HepG2 (cell line): ENCODE data around the gene PCSK6. TPM values are rescaled to one million over a fixed set of nuclear protein-coding genes. Genes with fewer than 3 reads are reported as not detected.

Experiments
- FLYWCH1 ChIP-seq: sonication (generic); formaldehyde crosslinking; IDR thresholded peaks from 2 replicates; pipeline ENCODE4 v1.8.1; 2023; ENCODE audit warnings: mild to moderate bottlenecking, missing genetic modification reagents
- FUBP1 ChIP-seq: sonication (generic); formaldehyde crosslinking; IDR thresholded peaks from 2 replicates; pipeline ENCODE4 v1.5.1; 2020; ENCODE audit warnings: missing genetic modification reagents, mild to moderate bottlenecking, borderline replicate concordance
- MED1 ChIP-seq: sonication (generic); formaldehyde crosslinking; IDR thresholded peaks from 2 replicates; pipeline ENCODE4 v1.4.0; 2020; ENCODE audit warnings: missing genetic modification reagents
- PCBP1 ChIP-seq: fragments of 200-400 bp; formaldehyde crosslinking; IDR thresholded peaks from 2 replicates; pipeline ENCODE4 v1.6.1; 2017; ENCODE audit warnings: mild to moderate bottlenecking, low read depth, low read length, borderline replicate concordance
- RBM22 ChIP-seq: fragments of 200-400 bp; formaldehyde crosslinking; optimal IDR thresholded peaks from 2 replicates; pipeline ENCODE3; 2017; ENCODE audit warnings: mild to moderate bottlenecking, low read length, moderate library complexity
- RBM39 ChIP-seq: fragments of 200-400 bp; formaldehyde crosslinking; IDR thresholded peaks from one replicate; pipeline ENCODE4 v1.6.1; 2018; ENCODE audit warnings: antibody characterized with exemption, mild to moderate bottlenecking, low read depth, low read length; ENCODE audit not compliant: poor library complexity, severe bottlenecking
- SIN3B ChIP-seq: fragments of 150-350 bp; IDR thresholded peaks from 2 replicates; pipeline ENCODE4 v1.6.1; 2014; ENCODE audit warnings: low read length
- SMAD1 ChIP-seq: sonication (generic); formaldehyde crosslinking; IDR thresholded peaks from 2 replicates; pipeline ENCODE4 v1.4.0; 2020; ENCODE audit warnings: missing genetic modification reagents, low read depth, mild to moderate bottlenecking, borderline replicate concordance
- SP4 ChIP-seq: sonication (generic); formaldehyde crosslinking; IDR thresholded peaks from 2 replicates; pipeline ENCODE4 v1.8.1; 2023; ENCODE audit warnings: mild to moderate bottlenecking, missing genetic modification reagents
- TEAD2 ChIP-seq: sonication (generic); formaldehyde crosslinking; IDR thresholded peaks from 2 replicates; pipeline ENCODE4 v1.9.0; 2021; ENCODE audit warnings: missing genetic modification reagents
- TEAD3 ChIP-seq: optimal IDR thresholded peaks from 2 replicates; pipeline ENCODE3; 2016; ENCODE audit warnings: borderline replicate concordance
- TFDP2 ChIP-seq: sonication (generic); formaldehyde crosslinking; IDR thresholded peaks from 2 replicates; pipeline ENCODE4 v1.4.0; 2020; ENCODE audit warnings: missing genetic modification reagents
- YY1 ChIP-seq: IDR thresholded peaks from 2 replicates; pipeline ENCODE4 v1.6.1; 2011; ENCODE audit warnings: low read length, low read depth, moderate library complexity, mild to moderate bottlenecking; ENCODE audit not compliant: insufficient read depth, insufficient replicate concordance
- ZFP62 ChIP-seq: sonication (generic); formaldehyde crosslinking; IDR thresholded peaks from 2 replicates; pipeline ENCODE4 v1.4.0; 2020; ENCODE audit warnings: missing genetic modification reagents
- ZMAT3 ChIP-seq: sonication (generic); formaldehyde crosslinking; conservative IDR thresholded peaks from 2 replicates; pipeline ENCODE4 v1.7.0; 2021; ENCODE audit warnings: missing genetic modification reagents
- ZNF121 ChIP-seq: sonication (generic); formaldehyde crosslinking; IDR thresholded peaks from 2 replicates; pipeline ENCODE4 v1.5.0; 2020; ENCODE audit warnings: mild to moderate bottlenecking, missing genetic modification reagents
- ZNF432 ChIP-seq: sonication (generic); formaldehyde crosslinking; IDR thresholded peaks from 2 replicates; pipeline ENCODE4 v1.5.0; 2020; ENCODE audit warnings: missing genetic modification reagents, mild to moderate bottlenecking, borderline replicate concordance
- ZNF441 ChIP-seq: sonication (generic); formaldehyde crosslinking; IDR thresholded peaks from 2 replicates; pipeline ENCODE4 v1.7.0; 2021; ENCODE audit warnings: missing genetic modification reagents, borderline replicate concordance
- ZNF574 ChIP-seq: sonication (generic); formaldehyde crosslinking; IDR thresholded peaks from 2 replicates; pipeline ENCODE4 v1.4.0; 2020; ENCODE audit warnings: missing genetic modification reagents
- ZNF607 ChIP-seq: sonication (generic); formaldehyde crosslinking; IDR thresholded peaks from 2 replicates; pipeline ENCODE4 v1.5.1; 2020; ENCODE audit warnings: missing genetic modification reagents, mild to moderate bottlenecking, borderline replicate concordance
- polyA plus RNA-seq, 8 experiments: library from polyadenylated mRNA; depleted of rRNA in 3 of 8; stranded (reverse) in 7 of 8; unstranded in 1 of 8; fragments of >200 nt; fragmentation: Illumina TruSeq in 4 of 8; extraction: Trizol in 4 of 8; gene quantifications; 2 replicates each; pipeline versions ENCODE4 v1.2.1 to v1.2.3, GENCODE V29; 2011 to 2016; ENCODE audit warnings: low read depth in 4 of 8, missing spikeins in 1 of 8, mixed read lengths in 1 of 8; ENCODE audit not compliant: insufficient read depth in 1 of 8
- total RNA-seq, 5 experiments: library from RNA; depleted of rRNA; stranded (reverse); fragments of >200 nt; fragmentation: Illumina TruSeq; extraction: Trizol; gene quantifications; 2 replicates each; pipeline ENCODE4 v1.2.3, GENCODE V29; 2016; ENCODE audit warnings: low read depth in 1 of 5
- TF ChIP-seq, protein P1 (sequence below): sonication (generic); formaldehyde crosslinking; IDR thresholded peaks from 2 replicates; pipeline ENCODE4 v1.8.1; 2022; ENCODE audit warnings: low read depth, mild to moderate bottlenecking, missing genetic modification reagents

PCSK6 gene
- total and polyA plus RNA-seq, 2 of the 13 experiments (the other 11 are each of a cell fraction or from before 2014, with no cell fraction given), result 56.5 to 155 TPM

DNA sequence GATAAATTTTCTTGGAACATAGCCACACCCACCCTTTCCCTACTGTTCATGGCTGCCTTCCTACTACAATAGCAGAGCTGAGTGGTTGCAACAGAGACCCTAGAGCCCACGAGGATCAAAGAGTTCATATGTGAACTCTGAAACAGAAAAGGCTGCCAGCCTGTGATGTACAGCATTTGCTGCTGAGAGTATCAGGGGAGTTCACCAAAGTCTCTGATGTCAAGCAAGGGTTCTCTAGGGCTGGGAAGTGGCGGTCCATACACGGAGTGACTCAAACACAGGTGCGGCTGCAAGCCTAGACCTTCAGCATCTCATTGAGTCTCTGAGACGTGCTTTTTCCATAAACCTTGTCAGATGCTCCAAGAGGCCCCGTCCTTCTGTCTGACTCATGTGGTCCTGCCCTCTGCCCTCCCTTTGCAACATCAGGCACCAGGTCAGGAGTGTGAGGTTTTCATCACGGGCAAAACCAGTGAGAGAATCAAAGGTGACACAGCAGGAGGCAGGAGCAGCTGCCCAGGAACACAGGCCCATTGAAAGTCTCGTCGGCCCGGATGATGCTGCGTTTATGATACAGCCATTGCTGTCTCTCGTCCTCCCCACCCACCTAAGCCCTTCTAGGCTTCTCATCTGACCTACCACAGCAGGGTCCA is 42.9 kb downstream of the PCSK6 start (continued):
- TF ChIP-seq RBM22 (peak; percentile 26), ZMAT3 (no peak), ZNF121 (CRISPR knock-in tag) (no peak), SMAD1 (CRISPR knock-in tag) (no peak), ZNF574 (CRISPR knock-in tag) (no peak), SIN3B (no peak), TEAD2 (no peak), ZNF607 (CRISPR knock-in tag) (no peak), FLYWCH1 (CRISPR knock-in tag) (no peak), ZNF441 (CRISPR knock-in tag) (no peak), RBM39 (no peak), YY1 (no peak), FUBP1 (CRISPR knock-in tag) (no peak), ZFP62 (CRISPR knock-in tag) (no peak), PCBP1 (no peak), MED1 (peak; percentile 81), TEAD3 (CRISPR knock-in tag) (no peak), ZNF432 (CRISPR knock-in tag) (no peak), TFDP2 (CRISPR knock-in tag) (0 out of 2 replicates have a peak, but pooled peaks have one; percentile 29), SP4 (CRISPR knock-in tag) (no peak)
- TF ChIP-seq, protein P1, sequence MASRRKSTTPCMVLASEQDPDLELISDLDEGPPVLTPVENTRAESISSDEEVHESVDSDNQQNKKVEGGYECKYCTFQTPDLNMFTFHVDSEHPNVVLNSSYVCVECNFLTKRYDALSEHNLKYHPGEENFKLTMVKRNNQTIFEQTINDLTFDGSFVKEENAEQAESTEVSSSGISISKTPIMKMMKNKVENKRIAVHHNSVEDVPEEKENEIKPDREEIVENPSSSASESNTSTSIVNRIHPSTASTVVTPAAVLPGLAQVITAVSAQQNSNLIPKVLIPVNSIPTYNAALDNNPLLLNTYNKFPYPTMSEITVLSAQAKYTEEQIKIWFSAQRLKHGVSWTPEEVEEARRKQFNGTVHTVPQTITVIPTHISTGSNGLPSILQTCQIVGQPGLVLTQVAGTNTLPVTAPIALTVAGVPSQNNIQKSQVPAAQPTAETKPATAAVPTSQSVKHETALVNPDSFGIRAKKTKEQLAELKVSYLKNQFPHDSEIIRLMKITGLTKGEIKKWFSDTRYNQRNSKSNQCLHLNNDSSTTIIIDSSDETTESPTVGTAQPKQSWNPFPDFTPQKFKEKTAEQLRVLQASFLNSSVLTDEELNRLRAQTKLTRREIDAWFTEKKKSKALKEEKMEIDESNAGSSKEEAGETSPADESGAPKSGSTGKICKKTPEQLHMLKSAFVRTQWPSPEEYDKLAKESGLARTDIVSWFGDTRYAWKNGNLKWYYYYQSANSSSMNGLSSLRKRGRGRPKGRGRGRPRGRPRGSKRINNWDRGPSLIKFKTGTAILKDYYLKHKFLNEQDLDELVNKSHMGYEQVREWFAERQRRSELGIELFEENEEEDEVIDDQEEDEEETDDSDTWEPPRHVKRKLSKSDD (CRISPR knock-in tag), result no peak
